Neural cell (in vitro differentiated cells): ENCODE data around the gene TYMP. TPM values are rescaled to one million over a fixed set of nuclear protein-coding genes. Genes with fewer than 3 reads are reported as not detected.

Source experiments
- H2AFZ ChIP-seq: fragments of 200-600, 300-800 bp; sonication (generic), shearing (Covaris generic); 2 replicates; pipeline ENCODE4 v1.6.0; 2014; ENCODE audit warnings: low read depth, mild to moderate bottlenecking, antibody characterized with exemption, low read length, moderate library complexity
- H3F3A ChIP-seq: fragments of 200-600 bp; shearing (Covaris generic); 2 replicates; pipeline ENCODE4 v1.6.1; 2016; ENCODE audit warnings: mild to moderate bottlenecking, moderate library complexity, mixed read lengths, antibody characterized with exemption, low read length; ENCODE audit not compliant: insufficient read depth, poor library complexity, severe bottlenecking
- H3K27ac ChIP-seq: fragments of 200-600, 300-800 bp; sonication (generic), shearing (Covaris generic); 2 replicates; pipeline ENCODE4 v1.5.1; 2014; ENCODE audit warnings: mild to moderate bottlenecking, low read length, moderate library complexity
- H3K27me3 ChIP-seq: fragments of 300-800, 200-600 bp; sonication (generic), shearing (Covaris generic); 2 replicates; pipeline ENCODE4 v1.6.0; 2014; ENCODE audit warnings: mild to moderate bottlenecking, low read depth, low read length, moderate library complexity; ENCODE audit not compliant: insufficient read depth
- H3K36me3 ChIP-seq: fragments of 300-800, 200-600 bp; sonication (generic), shearing (Covaris generic); 2 replicates; pipeline ENCODE4 v1.5.1; 2014; ENCODE audit warnings: mild to moderate bottlenecking, antibody characterized with exemption, low read length, moderate library complexity; ENCODE audit not compliant: insufficient read depth
- H3K4me2 ChIP-seq: fragments of 300-800, 200-600 bp; sonication (generic), shearing (Covaris generic); 2 replicates; pipeline ENCODE4 v1.6.0; 2014; ENCODE audit warnings: mild to moderate bottlenecking, low read length
- H3K4me3 ChIP-seq: fragments of 300-800, 200-600 bp; sonication (generic), shearing (Covaris generic); 2 replicates; pipeline ENCODE4 v1.5.1; 2014; ENCODE audit warnings: mild to moderate bottlenecking, low read length, moderate library complexity
- H3K79me2 ChIP-seq: fragments of 200-600 bp; shearing (Covaris generic); replicated peaks from 2 replicates; pipeline ENCODE4 v1.6.0; 2014; ENCODE audit warnings: mild to moderate bottlenecking, low read length, moderate library complexity; ENCODE audit not compliant: insufficient read depth
- H3K9ac ChIP-seq: fragments of 300-800, 200-600 bp; sonication (generic), shearing (Covaris generic); 2 replicates; pipeline ENCODE4 v1.6.1; 2016; ENCODE audit warnings: mild to moderate bottlenecking, low read length, mixed read lengths
- H3K9me2 ChIP-seq: fragments of 200-600 bp; shearing (Covaris generic); 2 replicates; pipeline ENCODE4 v1.6.1; 2016; ENCODE audit warnings: mild to moderate bottlenecking, low read length, mixed read lengths; ENCODE audit not compliant: insufficient read depth
- H3K9me3 ChIP-seq: fragments of 200-600, 300-800 bp; sonication (generic), shearing (Covaris generic); 2 replicates; pipeline ENCODE4 v1.6.1; 2016; ENCODE audit warnings: mild to moderate bottlenecking, mixed run types, low read length, moderate library complexity, mixed read lengths
- H4K20me1 ChIP-seq: fragments of 200-600 bp; shearing (Covaris generic); 2 replicates; pipeline ENCODE4 v1.6.1; 2016; ENCODE audit warnings: mild to moderate bottlenecking, mixed run types; ENCODE audit not compliant: insufficient read depth
- CTCF ChIP-seq: fragments of 450-650 bp; IDR thresholded peaks from 2 replicates; pipeline ENCODE4 v1.5.1; 2014; ENCODE audit warnings: antibody characterized with exemption, mild to moderate bottlenecking, moderate library complexity; ENCODE audit not compliant: poor library complexity, severe bottlenecking
- EP300 ChIP-seq: fragments of 450-650 bp; conservative IDR thresholded peaks from 2 replicates; pipeline ENCODE4 v1.6.1; 2014; ENCODE audit warnings: antibody characterized with exemption, mild to moderate bottlenecking, moderate library complexity; ENCODE audit not compliant: poor library complexity, severe bottlenecking
- EZH2 ChIP-seq: fragments of 200-600, 300-800 bp; shearing (Covaris generic), sonication (generic); IDR thresholded peaks from 2 replicates; pipeline ENCODE4 v1.6.1; 2014; ENCODE audit warnings: antibody characterized with exemption, low read length, borderline replicate concordance, mild to moderate bottlenecking; ENCODE audit not compliant: insufficient read depth, poor library complexity, severe bottlenecking
- MXI1 ChIP-seq: fragments of 450-650 bp; conservative IDR thresholded peaks from 2 replicates; pipeline ENCODE4 v1.6.1; 2014; ENCODE audit warnings: antibody characterized with exemption, mild to moderate bottlenecking; ENCODE audit not compliant: poor library complexity, severe bottlenecking
- POLR2AphosphoS5 ChIP-seq: IDR thresholded peaks from 2 replicates; pipeline ENCODE4 v1.6.1; 2012
- RAD21 ChIP-seq: fragments of 450-650 bp; conservative IDR thresholded peaks from 2 replicates; pipeline ENCODE4 v1.6.1; 2014; ENCODE audit warnings: antibody characterized with exemption, mild to moderate bottlenecking, moderate library complexity
- REST ChIP-seq: IDR thresholded peaks from 2 replicates; pipeline ENCODE4 v1.6.1; 2012; ENCODE audit warnings: borderline replicate concordance
- SMC3 ChIP-seq: fragments of 450-650 bp; conservative IDR thresholded peaks from 2 replicates; pipeline ENCODE4 v1.6.1; 2014; ENCODE audit warnings: antibody characterized with exemption, mild to moderate bottlenecking, moderate library complexity; ENCODE audit not compliant: poor library complexity
- TAF1 ChIP-seq: IDR thresholded peaks from 2 replicates; pipeline ENCODE4 v1.6.1; 2012; ENCODE audit warnings: low read depth
- polyA plus RNA-seq: library from polyadenylated mRNA; depleted of rRNA; stranded (reverse); fragments of >200 nt; gene quantifications from 2 replicates; pipeline ENCODE4 v1.2.3, GENCODE V29; 2014

Gene TYMP
- polyA plus RNA-seq, 1 donor from 2014 or later, result 0.87 TPM

GRCh38 chr22:50524676-50525103 lies 5.1 kb downstream of the TYMP start:
- H4K20me1 ChIP-seq, result no peaks in the 10 kb centered on the region
- peak overlapping the region; percentile 81 for H3K9ac ChIP-seq
- H2AFZ ChIP-seq, result no peak overlapping the region
- H3K27me3 ChIP-seq, result peaks cover 4% of the 10 kb centered on the region
- H3K9me2 ChIP-seq, result no peaks in the 10 kb centered on the region
- H3K79me2 ChIP-seq, result no peaks in the 10 kb centered on the region
- peak overlapping the region; percentile 88 for H3K4me2 ChIP-seq
- peak overlapping the region; percentile 69 for H3K27ac ChIP-seq
- H3K9me3 ChIP-seq, result no peaks in the 10 kb centered on the region
- no peak for TF ChIP-seq REST
- peak overlapping the region; percentile 95 for H3K4me3 ChIP-seq
- H3F3A ChIP-seq, result no peaks in the 10 kb centered on the region
- H3K36me3 ChIP-seq, result no peaks in the 10 kb centered on the region

- peak overlapping the region; percentile 95 for H3K4me3 ChIP-seq
- TF ChIP-seq EP300 (no peak), RAD21 (no peak), CTCF (no peak), SMC3 (no peak), POLR2AphosphoS5 (no peak), EZH2 (no peak), MXI1 (no peak), REST (no peak), TAF1 (no peak)
These were observed 5.8 kb downstream of the TYMP start for GRCh38 chr22:50523806-50524675.

More at GRCh38 chr22:50523806-50524675, 5.8 kb downstream of the TYMP start:
- Histone ChIP-seq H3F3A (no peaks in the 10 kb centered on the region), H3K27ac (no peak overlapping the region), H3K79me2 (no peaks in the 10 kb centered on the region), H4K20me1 (no peaks in the 10 kb centered on the region), H3K4me2 (peak overlapping the region; percentile 88), H2AFZ (no peak overlapping the region), H3K9me2 (no peaks in the 10 kb centered on the region), H3K9me3 (no peaks in the 10 kb centered on the region), H3K36me3 (no peaks in the 10 kb centered on the region), H3K9ac (peak overlapping the region; percentile 81), H3K27me3 (no peaks in the 10 kb centered on the region)
